IMR-90 (cell line): ENCODE data around the gene PRSS53.

ENCODE experiments used
- BHLHE40 ChIP-seq: fragments of 150-350 bp; IDR thresholded peaks from 2 replicates; pipeline ENCODE4 v1.6.1; 2016; ENCODE audit warnings: mild to moderate bottlenecking, low read depth, low read length
- CHD1 ChIP-seq: IDR thresholded peaks from 2 replicates; pipeline ENCODE4 v1.6.1; 2012; ENCODE audit warnings: low read depth, low read length, improper control_type of control experiment
- CTCF ChIP-seq: conservative IDR thresholded peaks from 2 replicates; pipeline ENCODE4 v1.5.1; 2012; ENCODE audit warnings: mild to moderate bottlenecking, low read depth, low read length, improper control_type of control experiment
- ELK1 ChIP-seq: fragments of 150-350 bp; IDR thresholded peaks from 2 replicates; pipeline ENCODE4 v1.6.1; 2016; ENCODE audit warnings: low read depth, mild to moderate bottlenecking, low read length, moderate library complexity, borderline replicate concordance
- MAFK ChIP-seq: IDR thresholded peaks from 2 replicates; pipeline ENCODE4 v1.6.1; 2012; ENCODE audit warnings: low read depth, low read length, improper control_type of control experiment
- MAZ ChIP-seq: IDR thresholded peaks from 2 replicates; pipeline ENCODE4 v1.6.1; 2012; ENCODE audit warnings: low read depth, mild to moderate bottlenecking, low read length, improper control_type of control experiment, moderate library complexity, borderline replicate concordance
- MXI1 ChIP-seq: IDR thresholded peaks from 2 replicates; pipeline ENCODE4 v1.6.1; 2012; ENCODE audit warnings: low read depth, mild to moderate bottlenecking, low read length, moderate library complexity, borderline replicate concordance
- POLR2A ChIP-seq: IDR thresholded peaks from 2 replicates; pipeline ENCODE4 v1.6.1; 2012; ENCODE audit warnings: mild to moderate bottlenecking, low read depth, low read length
- RAD21 ChIP-seq: IDR thresholded peaks from 2 replicates; pipeline ENCODE4 v1.6.1; 2012; ENCODE audit warnings: low read length, improper control_type of control experiment
- RCOR1 ChIP-seq: IDR thresholded peaks from 2 replicates; pipeline ENCODE4 v1.6.1; 2012; ENCODE audit warnings: mild to moderate bottlenecking, low read length, improper control_type of control experiment; ENCODE audit not compliant: insufficient replicate concordance
- RFX5 ChIP-seq: IDR thresholded peaks from 2 replicates; pipeline ENCODE4 v1.8.0; 2012; ENCODE audit warnings: low read depth, mild to moderate bottlenecking, low read length, moderate library complexity
- SMC3 ChIP-seq: fragments of 150-350 bp; IDR thresholded peaks from 2 replicates; pipeline ENCODE4 v1.6.1; 2016; ENCODE audit warnings: low read depth, mild to moderate bottlenecking, antibody characterized with exemption, low read length, moderate library complexity
- USF2 ChIP-seq: fragments of 150-350 bp; IDR thresholded peaks from 2 replicates; pipeline ENCODE4 v1.6.1; 2017; ENCODE audit warnings: mild to moderate bottlenecking, antibody characterized with exemption, low read length, low read depth

GRCh38 chr16:31055613-31056012 is 33.1 kb downstream of the PRSS53 start:
- TF ChIP-seq BHLHE40 (no peak), CTCF (no peak), POLR2A (no peak), RCOR1 (no peak), MXI1 (no peak), RAD21 (no peak), SMC3 (no peak), CHD1 (no peak), RFX5 (no peak), USF2 (no peak), MAFK (no peak), MAZ (no peak), ELK1 (no peak)
